GM21390 (cell line): ENCODE data around the gene MAP6.

Experiments used
- ATAC-seq: cut with Tn5 transposase; IDR thresholded peaks from one replicate; pipeline ENCODE4 v1.9.1; 2021; ENCODE audit not compliant: unreplicated experiment

Gene MAP6

GRCh38 chr11:75571625-75572024 is 97.2 kb downstream of the MAP6 start:
- no peak for ATAC-seq

GRCh38 chr11:75570559-75571139 is 98.2 kb downstream of the MAP6 start:
- no peak for ATAC-seq

GRCh38 chr11:75568616-75569219 is 100.1 kb downstream of the MAP6 start:
- ATAC-seq: no peak

- ATAC-seq: no peak
Observed at GRCh38 chr11:75567971-75568370, 100.9 kb downstream of the MAP6 start.

- ATAC-seq: no peak
Observed at GRCh38 chr11:75566763-75567279, 102.0 kb downstream of the MAP6 start.

- ATAC-seq: no peak
Observed at GRCh38 chr11:75565916-75566762, 102.7 kb downstream of the MAP6 start.

GRCh38 chr11:75565221-75565814 is 103.5 kb downstream of the MAP6 start:
- ATAC-seq: no peak

- no peak for ATAC-seq
Observed at GRCh38 chr11:75563978-75564552, 104.8 kb downstream of the MAP6 start.

GRCh38 chr11:75563501-75563977 is 105.3 kb downstream of the MAP6 start:
- ATAC-seq: no peak

- ATAC-seq: no peak
Observed at GRCh38 chr11:75562836-75563484, 105.9 kb downstream of the MAP6 start.

GRCh38 chr11:75562048-75562835 is 106.6 kb downstream of the MAP6 start, which contains the start of gene SERPINH1:
Gene SERPINH1 (plus strand): TSS chr11:75562253. CDS start chr11:75566350, 4,097 bp downstream.
- ATAC-seq: peak; percentile 76

GRCh38 chr11:75561426-75562047 is 107.3 kb downstream of the MAP6 start:
- peak; percentile 16 for ATAC-seq

- ATAC-seq: no peak
Observed at GRCh38 chr11:75560644-75561043, 108.2 kb downstream of the MAP6 start.

GRCh38 chr11:75558939-75559843 is 109.6 kb downstream of the MAP6 start:
- no peak for ATAC-seq

- ATAC-seq: no peak
Observed at GRCh38 chr11:75557666-75558494, 111.0 kb downstream of the MAP6 start.

GRCh38 chr11:75556275-75556674 is 112.6 kb downstream of the MAP6 start:
- no peak for ATAC-seq
